K562 (cell line): ENCODE data around the gene LIPT2. TPM values are rescaled to one million over a fixed set of nuclear protein-coding genes. Genes with fewer than 3 reads are reported as not detected.

Experiments
- BCLAF1 ChIP-seq, 2 experiments: fragments of 450-650 bp in 1 of 2; IDR thresholded peaks; 2 replicates each; pipeline ENCODE4 v1.6.1; 2011 to 2017; ENCODE audit warnings: low read depth in 2 of 2, antibody characterized with exemption in 1 of 2, borderline replicate concordance in 1 of 2, low read length in 1 of 2, mild to moderate bottlenecking in 1 of 2, mixed read lengths in 1 of 2; ENCODE audit not compliant: control insufficient read depth in 1 of 2
- CBX2 ChIP-seq: fragments of 200-600 bp; sonication (generic); IDR thresholded peaks from one replicate; pipeline ENCODE4 v1.6.1; 2012; ENCODE audit warnings: mild to moderate bottlenecking, low read length, inconsistent platforms; ENCODE audit not compliant: insufficient read depth, poor library complexity, severe bottlenecking
- CEBPZ ChIP-seq: fragments of 150-350 bp; IDR thresholded peaks from 2 replicates; pipeline ENCODE4 v1.6.1; 2014; ENCODE audit warnings: low read depth, mild to moderate bottlenecking, low read length, borderline replicate concordance
- DIDO1 ChIP-seq: fragments of 450-650 bp; IDR thresholded peaks from 2 replicates; pipeline ENCODE4 v1.6.1; 2016; ENCODE audit warnings: low read depth, missing biosample characterization, missing genetic modification characterization
- GABPB2 ChIP-seq: fragments of 250-450 bp; sonication (Bioruptor Pico); conservative IDR thresholded peaks from 2 replicates; pipeline ENCODE4 v1.5.1; 2021; ENCODE audit warnings: mild to moderate bottlenecking
- HEY1 ChIP-seq: fragments of 250-450 bp; sonication (Bioruptor Pico); IDR thresholded peaks from 2 replicates; pipeline ENCODE4 v1.5.0; 2020; ENCODE audit warnings: mild to moderate bottlenecking, moderate library complexity, borderline replicate concordance
- HMG20B ChIP-seq: fragments of 250-450 bp; sonication (Bioruptor Pico); IDR thresholded peaks from 2 replicates; pipeline ENCODE4 v1.5.0; 2021; ENCODE audit warnings: mild to moderate bottlenecking
- HMGN3 ChIP-seq: IDR thresholded peaks from 2 replicates; pipeline ENCODE4 v1.6.1; 2011; ENCODE audit warnings: borderline replicate concordance, low read depth, mild to moderate bottlenecking, mixed read lengths, low read length; ENCODE audit not compliant: insufficient read length; ENCODE audit errors: extremely low read depth
- KAT7 ChIP-seq: sonication (generic); formaldehyde crosslinking; IDR thresholded peaks from 2 replicates; pipeline ENCODE4 v1.8.0; 2022; ENCODE audit warnings: missing genetic modification reagents, mild to moderate bottlenecking, borderline replicate concordance
- NCOA6 ChIP-seq: fragments of 450-650 bp; IDR thresholded peaks from 2 replicates; pipeline ENCODE4 v1.6.1; 2017; ENCODE audit warnings: mild to moderate bottlenecking
- PCBP2 ChIP-seq: fragments of 200-400 bp; formaldehyde crosslinking; IDR thresholded peaks from 2 replicates; pipeline ENCODE4 v1.6.1; 2018; ENCODE audit warnings: low read length, low read depth, mild to moderate bottlenecking, moderate library complexity; ENCODE audit not compliant: poor library complexity, severe bottlenecking
- PTBP1 ChIP-seq: fragments of 200-400 bp; formaldehyde crosslinking; IDR thresholded peaks from 2 replicates; pipeline ENCODE4 v1.6.1; 2017; ENCODE audit warnings: low read depth, low read length
- RHOXF2B ChIP-seq: fragments of 250-450 bp; sonication (Bioruptor Pico); conservative IDR thresholded peaks from 2 replicates; pipeline ENCODE4 v1.5.1; 2021
- SRSF9 ChIP-seq: fragments of 200-400 bp; formaldehyde crosslinking; IDR thresholded peaks from 2 replicates; pipeline ENCODE4 v1.6.1; 2017; ENCODE audit warnings: low read depth, low read length, borderline replicate concordance
- TAF1 ChIP-seq: IDR thresholded peaks from 2 replicates; pipeline ENCODE4 v1.6.1; 2011; ENCODE audit warnings: mild to moderate bottlenecking, low read length, moderate library complexity; ENCODE audit not compliant: insufficient read depth, control insufficient read depth, severe bottlenecking; ENCODE audit errors: extremely low read depth
- TRIM25 ChIP-seq: fragments of 450-650 bp; IDR thresholded peaks from 2 replicates; pipeline ENCODE4 v1.7.0; 2016; ENCODE audit warnings: borderline replicate concordance
- U2AF2 ChIP-seq: fragments of 200-400 bp; formaldehyde crosslinking; optimal IDR thresholded peaks from 2 replicates; pipeline ENCODE3; 2017; ENCODE audit warnings: low read depth, mild to moderate bottlenecking, low read length
- ZNF133 ChIP-seq: fragments of 250-450 bp; sonication (Bioruptor Pico); IDR thresholded peaks from 2 replicates; pipeline ENCODE4 v1.4.0; 2020; ENCODE audit warnings: mild to moderate bottlenecking
- ZNF668 ChIP-seq: fragments of 250-450 bp; sonication (Bioruptor Pico); IDR thresholded peaks from 2 replicates; pipeline ENCODE4 v1.8.0; 2022; ENCODE audit warnings: mild to moderate bottlenecking, inconsistent platforms
- polyA plus RNA-seq, 8 experiments: library from polyadenylated mRNA; depleted of rRNA in 4 of 8; stranded (reverse) in 5 of 8; unstranded in 3 of 8; fragments of >200 nt; fragmentation: Nextera tagmentation in 2 of 8; fragmentation: Illumina TruSeq in 1 of 8; extraction: Ambion mirVana in 2 of 8; extraction: Trizol in 1 of 8; gene quantifications; 2 replicates each; pipeline versions ENCODE4 v1.2.1 to v1.2.3, GENCODE V29; 2011 to 2014; ENCODE audit warnings: inconsistent platforms in 1 of 8, missing spikeins in 1 of 8
- total RNA-seq, 7 experiments: library from RNA; depleted of rRNA in 6 of 7; stranded (reverse); fragments of >200 nt in 6 of 7; fragmentation: Illumina TruSeq in 2 of 7; extraction: Trizol in 2 of 7; gene quantifications; 2 replicates each; pipeline versions ENCODE4 v1.2.1 to v1.2.3, GENCODE V29; 2011 to 2021; ENCODE audit warnings: low replicate concordance in 1 of 7

LIPT2 gene
- total and polyA plus RNA-seq, 9 of the 15 experiments (the other 6 are each of a cell fraction or from before 2014, with no cell fraction given): 1.00 to 5.2 (median 3.5) TPM

GRCh38 chr11:74459584-74459983 is 33.9 kb downstream of the LIPT2 start (continued):
- TF ChIP-seq CBX2 (no peak), TAF1 (no peak), ZNF668 (CRISPR knock-in tag) (no peak), CEBPZ (no peak), KAT7 (peak; percentile 75; the same call in 1 of the 2 replicates), DIDO1 (tag) (no peak), BCLAF1 (IDR thresholded peaks at IDR 0.05; ENCODE audit: borderline replicate concordance in 1 of 2, control insufficient read depth in 1 of 2, low read depth in 2 of 2, low read length in 1 of 2) (no peak), SRSF9 (no peak), HMGN3 (no peak), HEY1 (CRISPR knock-in tag) (no peak), PCBP2 (no peak), NCOA6 (no peak), RHOXF2B (CRISPR knock-in tag) (no peak), TRIM25 (no peak), PTBP1 (no peak), ZNF133 (CRISPR knock-in tag) (no peak), GABPB2 (no peak), U2AF2 (no peak), HMG20B (CRISPR knock-in tag) (no peak)
